ENCODE data around the gene TPM3.

DNA sequence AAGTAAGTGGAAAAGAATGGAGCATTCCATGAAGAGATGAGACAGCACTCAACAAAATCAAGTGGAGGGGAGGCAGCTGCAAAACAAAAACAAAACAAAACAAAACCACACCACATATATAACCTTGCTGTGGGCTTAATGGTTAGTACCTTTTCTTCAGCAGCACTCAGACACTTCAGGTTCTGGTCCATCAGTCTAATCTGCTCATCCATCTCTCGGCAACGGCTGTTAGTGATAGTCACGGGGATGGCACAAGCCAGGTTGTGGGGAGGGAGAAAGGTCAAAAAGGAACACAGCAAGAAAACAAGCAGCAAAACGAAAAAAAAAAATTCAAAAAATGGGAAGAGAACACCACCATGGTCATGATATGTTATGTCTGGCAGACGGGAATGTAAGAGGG, 20.0 kb downstream of the TPM3 start:
- TF ChIP-seq CTCF (IDR thresholded peaks at IDR 0.05) (no peak), POLR2A (IDR thresholded peaks at IDR 0.05) (no peak), POLR2AphosphoS5 (IDR thresholded peaks at IDR 0.05) (no peak)

Measured in transverse colon (tissue), 4 donors.